Measurements from ENCODE around the gene MDFIC.

GRCh38 chr7:114923403-114923713, 1.5 kb downstream of the MDFIC start:
- no peak for TF ChIP-seq POLR2A (IDR thresholded peaks at IDR 0.05; ENCODE audit: low read length)
- no peak for TF ChIP-seq GATA1 (IDR thresholded peaks at IDR 0.05; ENCODE audit: low read depth, low read length)
